GM18907 (cell line): ENCODE measurements around the gene KIF26A.

Experiments used
- ATAC-seq: cut with Tn5 transposase; IDR thresholded peaks from one replicate; pipeline ENCODE4 v1.9.1; 2021; ENCODE audit warnings: mild to moderate bottlenecking, moderate library complexity; ENCODE audit not compliant: unreplicated experiment

KIF26A gene

GRCh38 chr14:104155513-104155912 lies 17.1 kb downstream of the KIF26A start:
- no peak for ATAC-seq

DNA sequence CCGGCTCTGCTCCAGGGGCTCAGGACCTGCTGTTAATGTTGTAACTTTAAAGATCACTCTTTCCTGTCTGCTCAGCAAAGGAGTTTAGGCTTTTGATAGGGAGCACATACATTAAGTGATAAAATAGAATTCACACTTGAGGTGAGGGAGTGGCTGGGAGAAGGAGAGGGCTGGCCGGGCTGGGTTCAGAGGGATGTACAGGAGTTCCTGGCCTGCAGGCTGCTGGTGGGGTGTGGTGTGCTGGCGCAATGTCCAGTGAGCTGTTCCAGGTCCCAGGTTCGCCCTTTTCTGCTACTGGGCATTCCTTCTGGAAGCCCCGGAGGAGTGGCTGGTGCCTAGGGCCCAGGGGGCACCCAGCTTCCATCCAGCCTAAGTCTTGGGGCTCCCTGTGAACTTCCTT lies 17.8 kb downstream of the KIF26A start:
- ATAC-seq: no peak

- no peak for ATAC-seq
Measured at GRCh38 chr14:104157016-104157928, 18.9 kb downstream of the KIF26A start.

DNA sequence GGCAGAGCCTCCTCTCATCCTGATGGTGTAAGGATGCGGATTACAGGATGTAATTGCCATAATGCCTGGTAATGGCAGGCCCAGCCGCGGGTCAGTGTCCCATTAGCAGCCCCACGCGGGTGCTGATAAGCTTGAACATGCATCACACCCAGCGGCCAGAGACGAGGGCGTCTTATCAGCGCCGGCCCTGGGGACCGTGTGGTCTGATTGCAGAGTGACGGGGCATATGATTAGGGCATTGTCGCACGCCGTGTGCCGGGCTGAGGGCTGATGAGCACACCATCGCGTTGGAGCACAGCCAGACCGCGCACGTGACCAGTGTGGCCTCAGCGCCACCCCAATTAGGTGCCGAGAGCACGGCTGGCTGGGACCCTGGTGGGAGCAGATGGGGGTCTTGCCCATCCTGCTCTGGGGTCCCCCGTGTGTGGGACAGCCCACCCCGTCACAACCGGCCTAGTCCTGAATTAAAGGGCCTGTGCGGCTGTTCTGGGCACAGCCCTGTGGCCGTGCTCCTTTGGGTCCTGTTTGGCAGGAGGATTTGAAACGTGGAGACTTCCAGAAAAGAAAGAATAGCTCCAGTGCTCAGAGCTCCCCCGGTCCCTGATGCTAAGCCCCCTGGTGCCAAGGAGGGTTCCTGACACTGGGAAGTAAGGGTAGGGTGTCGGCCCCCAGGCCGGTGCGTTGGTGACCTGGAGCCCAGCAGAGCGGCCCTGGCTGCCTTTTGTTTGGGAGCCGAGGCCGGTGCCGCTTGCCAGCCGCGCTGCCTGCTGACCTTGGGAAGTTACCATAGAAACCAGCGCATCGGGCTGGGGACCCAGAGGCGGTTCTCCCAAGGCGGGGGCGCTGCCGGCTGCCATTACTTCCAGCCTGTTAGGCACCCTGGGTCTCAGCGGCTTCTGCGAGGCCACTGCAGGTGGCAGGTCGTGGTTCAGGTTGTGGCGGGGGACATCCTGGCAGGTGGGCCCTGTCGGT lies 20.7 kb downstream of the KIF26A start:
- no peak for ATAC-seq

DNA sequence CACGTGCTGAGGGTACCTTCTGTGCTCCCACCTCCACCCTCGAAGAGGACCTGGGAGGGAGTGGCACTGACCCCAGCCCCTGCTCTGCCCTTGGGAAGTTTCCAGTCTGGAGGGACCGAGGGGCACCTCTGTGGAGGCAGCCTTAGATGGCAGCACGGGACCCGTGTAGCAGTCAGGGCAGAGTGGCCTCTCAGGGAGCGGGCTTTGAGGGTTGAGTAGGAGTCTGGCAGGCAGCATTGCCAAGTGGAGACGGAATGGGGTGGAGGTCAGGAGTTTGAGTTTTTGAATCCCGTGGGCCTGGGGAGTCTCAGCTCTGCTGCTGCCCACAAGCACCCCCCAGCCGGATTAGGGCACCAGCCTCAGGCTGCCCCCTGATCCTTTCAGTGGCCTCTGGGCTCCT lies 21.6 kb downstream of the KIF26A start:
- no peak for ATAC-seq

- no peak for ATAC-seq
Measured at GRCh38 chr14:104161602-104162367, 23.4 kb downstream of the KIF26A start.

DNA sequence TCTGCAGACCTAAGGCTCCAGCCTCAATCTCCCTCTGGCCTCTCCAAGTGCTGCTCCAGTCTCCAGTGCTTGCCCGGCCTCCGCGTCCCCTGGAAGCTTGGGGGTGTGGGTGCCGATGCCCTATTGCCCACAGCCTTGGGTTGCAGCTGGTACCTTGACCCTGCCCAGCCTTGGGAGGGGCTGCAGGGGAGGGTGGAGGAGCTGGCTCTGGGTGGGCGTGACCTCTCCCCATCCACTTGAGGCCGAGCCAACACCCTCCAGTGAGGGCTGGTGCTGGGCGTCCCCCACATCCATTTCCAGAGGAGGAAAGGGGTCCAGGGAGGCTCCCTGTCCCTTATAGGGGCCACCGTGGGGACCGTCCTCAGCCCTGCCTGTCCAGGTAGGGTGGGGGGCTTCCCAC lies 24.1 kb downstream of the KIF26A start:
- no peak for ATAC-seq

- no peak for ATAC-seq
Measured at GRCh38 chr14:104163541-104163940, 25.2 kb downstream of the KIF26A start.

GRCh38 chr14:104164041-104164440 lies 25.7 kb downstream of the KIF26A start:
- no peak for ATAC-seq

DNA sequence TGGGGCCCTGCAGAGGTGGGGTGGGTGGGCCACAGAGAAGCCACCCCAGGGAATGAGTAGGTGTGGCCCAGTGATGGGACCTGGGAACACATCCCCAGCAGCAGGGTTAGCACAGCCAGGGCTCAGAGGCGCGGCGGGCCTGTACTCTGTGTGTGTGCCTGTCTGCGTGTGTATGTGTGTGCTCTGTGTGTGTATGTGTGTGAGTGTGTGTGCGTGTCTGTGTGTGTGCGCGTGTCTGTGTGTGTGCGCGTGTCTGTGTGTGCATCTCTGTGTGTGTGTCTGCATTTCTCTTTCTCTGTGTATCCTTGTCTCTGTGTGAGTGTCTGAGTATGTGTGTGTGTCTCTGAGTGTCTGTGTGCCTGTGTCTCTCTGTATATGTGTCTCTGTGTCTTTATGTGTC lies 26.1 kb downstream of the KIF26A start:
- ATAC-seq: no peak

- no peak for ATAC-seq
Measured at GRCh38 chr14:104166698-104167097, 28.3 kb downstream of the KIF26A start.

DNA sequence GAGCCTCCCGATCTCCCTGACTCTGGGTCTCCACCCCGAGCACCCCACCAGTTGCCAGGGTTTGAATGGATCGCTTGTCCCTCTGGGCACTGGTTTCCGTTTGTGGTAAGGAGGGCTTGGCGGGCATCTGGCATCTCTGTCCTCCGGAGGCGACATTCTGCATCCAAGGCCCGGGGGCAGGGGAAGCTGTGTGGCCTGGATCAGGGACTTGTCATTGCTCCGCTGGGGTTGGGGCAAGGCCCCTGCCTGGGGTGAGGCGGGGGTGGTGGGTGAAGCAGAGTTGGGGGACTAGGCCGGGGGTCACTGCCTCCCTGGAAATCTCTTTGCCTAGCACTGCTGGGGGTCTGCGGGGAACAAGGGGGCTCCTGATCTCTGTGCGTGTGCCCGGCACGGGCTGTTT lies 30.2 kb downstream of the KIF26A start:
- ATAC-seq: no peak

GRCh38 chr14:104169005-104169698 lies 30.8 kb downstream of the KIF26A start:
- no peak for ATAC-seq

DNA sequence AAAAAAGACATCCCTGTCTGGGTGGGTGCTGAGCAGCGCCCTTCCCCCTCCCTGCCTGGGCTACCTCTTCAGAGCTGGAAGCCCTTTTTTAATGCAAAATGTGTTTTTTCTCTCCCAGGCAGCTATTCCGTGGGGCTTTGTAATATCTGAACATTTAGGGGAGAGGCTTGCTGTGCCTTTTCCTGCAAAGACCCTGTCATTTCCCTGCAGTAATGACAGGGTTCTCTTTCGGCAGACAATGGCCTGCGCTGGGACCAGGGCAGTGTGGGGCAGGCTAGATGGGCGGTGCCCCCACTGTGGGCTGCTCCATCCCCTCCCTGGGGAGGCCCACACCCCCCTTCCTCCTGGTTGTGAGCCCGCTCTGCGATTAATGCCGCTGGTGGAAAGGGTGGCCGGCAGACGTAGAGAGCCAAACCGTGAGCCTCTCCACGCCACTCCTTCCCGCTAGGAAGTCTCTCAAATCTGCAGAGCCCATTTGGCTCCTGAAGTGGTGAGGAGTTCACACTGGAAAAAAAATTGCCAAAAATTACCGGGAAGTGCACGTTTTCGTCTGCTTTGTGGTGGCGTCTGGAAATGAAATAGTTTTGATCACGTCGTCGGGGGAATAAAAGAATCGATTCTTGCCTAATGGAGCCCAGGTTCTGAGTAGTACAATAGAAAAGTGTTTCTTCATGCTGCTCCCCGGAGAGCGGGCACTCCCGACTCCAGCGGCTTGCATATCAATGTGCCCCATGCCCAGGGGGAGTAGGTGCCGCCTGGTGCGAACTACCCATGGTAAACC lies 31.5 kb downstream of the KIF26A start:
- ATAC-seq: no peak

GRCh38 chr14:104171029-104171697 lies 32.8 kb downstream of the KIF26A start:
- ATAC-seq: no peak

GRCh38 chr14:104171895-104172294 lies 33.5 kb downstream of the KIF26A start:
- no peak for ATAC-seq

GRCh38 chr14:104172349-104172748 lies 34.0 kb downstream of the KIF26A start:
- no peak for ATAC-seq

DNA sequence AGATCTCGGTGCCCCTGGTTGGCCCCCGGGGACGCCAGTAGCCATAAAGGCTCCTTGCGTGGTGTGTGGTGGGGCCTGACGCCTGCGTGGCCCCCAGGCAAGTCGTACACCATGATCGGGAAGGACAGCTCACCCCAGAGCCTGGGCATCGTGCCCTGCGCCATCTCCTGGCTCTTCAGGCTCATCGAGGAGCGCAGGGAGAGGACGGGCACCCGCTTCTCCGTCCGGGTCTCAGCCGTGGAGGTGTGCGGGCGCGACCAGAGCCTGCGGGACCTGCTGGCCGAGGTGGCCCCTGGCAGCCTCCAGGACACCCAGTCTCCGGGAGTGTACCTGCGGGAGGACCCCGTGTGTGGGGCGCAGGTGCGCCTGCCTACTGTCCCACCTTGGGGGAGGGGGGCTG lies 34.5 kb downstream of the KIF26A start:
- no peak for ATAC-seq

- ATAC-seq: no peak
Measured at GRCh38 chr14:104174051-104174450, 35.7 kb downstream of the KIF26A start.
